Measurements from ENCODE around the gene MAP7D2.

Gene MAP7D2

GRCh38 chrX:20091499-20091898 lies 25.2 kb downstream of the MAP7D2 start:
- Histone ChIP-seq H3K4me3 (ENCODE audit: severe bottlenecking) (no peak overlapping the region), H3K27ac (ENCODE audit: poor library complexity, severe bottlenecking) (peak overlapping the region; percentile 15), H3K27me3 (ENCODE audit: insufficient read depth, poor library complexity, severe bottlenecking) (no peaks in the 10 kb centered on the region), H3K9me3 (ENCODE audit: severe bottlenecking) (no peaks in the 10 kb centered on the region), H3K4me1 (ENCODE audit: insufficient read depth, poor library complexity, severe bottlenecking) (no peaks in the 10 kb centered on the region), H3K36me3 (ENCODE audit: low read depth) (no peaks in the 10 kb centered on the region)
- peak; percentile 51; the same call in 2 of the 3 replicates for ATAC-seq (ENCODE audit: low read depth)
- DNase-seq (ENCODE audit: low spot score): no peak
- TF ChIP-seq CTCF (IDR thresholded peaks at IDR 0.05; ENCODE audit: poor library complexity, severe bottlenecking): no peak

GRCh38 chrX:20089845-20090244 lies 26.9 kb downstream of the MAP7D2 start:
- no peak for TF ChIP-seq CTCF (IDR thresholded peaks at IDR 0.05; ENCODE audit: poor library complexity, severe bottlenecking)
- Histone ChIP-seq H3K4me1 (ENCODE audit: insufficient read depth, poor library complexity, severe bottlenecking) (no peaks in the 10 kb centered on the region), H3K27me3 (ENCODE audit: insufficient read depth, poor library complexity, severe bottlenecking) (no peaks in the 10 kb centered on the region), H3K27ac (ENCODE audit: poor library complexity, severe bottlenecking) (no peak overlapping the region), H3K4me3 (ENCODE audit: severe bottlenecking) (no peak overlapping the region), H3K9me3 (ENCODE audit: severe bottlenecking) (no peaks in the 10 kb centered on the region), H3K36me3 (ENCODE audit: low read depth) (no peaks in the 10 kb centered on the region)
- ATAC-seq (ENCODE audit: low read depth): no peak
- DNase-seq (ENCODE audit: low spot score): no peak

GRCh38 chrX:20080277-20080676 lies 36.4 kb downstream of the MAP7D2 start:
- Histone ChIP-seq H3K9me3 (ENCODE audit: severe bottlenecking) (no peaks in the 10 kb centered on the region), H3K4me3 (ENCODE audit: severe bottlenecking) (no peak overlapping the region), H3K27ac (ENCODE audit: poor library complexity, severe bottlenecking) (no peak overlapping the region), H3K4me1 (ENCODE audit: insufficient read depth, poor library complexity, severe bottlenecking) (no peaks in the 10 kb centered on the region), H3K27me3 (ENCODE audit: insufficient read depth, poor library complexity, severe bottlenecking) (no peaks in the 10 kb centered on the region), H3K36me3 (ENCODE audit: low read depth) (no peaks in the 10 kb centered on the region)
- no peak for DNase-seq (ENCODE audit: low spot score)
- ATAC-seq (ENCODE audit: low read depth): no peak
- no peak for TF ChIP-seq CTCF (IDR thresholded peaks at IDR 0.05; ENCODE audit: poor library complexity, severe bottlenecking)

- Histone ChIP-seq H3K36me3 (ENCODE audit: low read depth) (no peaks in the 10 kb centered on the region), H3K27ac (ENCODE audit: poor library complexity, severe bottlenecking) (no peak overlapping the region), H3K9me3 (ENCODE audit: severe bottlenecking) (no peaks in the 10 kb centered on the region), H3K4me3 (ENCODE audit: severe bottlenecking) (no peak overlapping the region), H3K27me3 (ENCODE audit: insufficient read depth, poor library complexity, severe bottlenecking) (no peaks in the 10 kb centered on the region), H3K4me1 (ENCODE audit: insufficient read depth, poor library complexity, severe bottlenecking) (peaks cover 9% of the 10 kb centered on the region)
- ATAC-seq (ENCODE audit: low read depth): no peak
- TF ChIP-seq CTCF (IDR thresholded peaks at IDR 0.05; ENCODE audit: poor library complexity, severe bottlenecking): no peak
- no peak for DNase-seq (ENCODE audit: low spot score)
Observed at GRCh38 chrX:20071511-20072079, 45.1 kb downstream of the MAP7D2 start.

- peak; percentile 92 for ATAC-seq (ENCODE audit: low read depth)
- Histone ChIP-seq H3K9me3 (ENCODE audit: severe bottlenecking) (no peaks in the 10 kb centered on the region), H3K27me3 (ENCODE audit: insufficient read depth, poor library complexity, severe bottlenecking) (no peaks in the 10 kb centered on the region), H3K27ac (ENCODE audit: poor library complexity, severe bottlenecking) (peak overlapping the region; percentile 58), H3K4me3 (ENCODE audit: severe bottlenecking) (no peak overlapping the region), H3K4me1 (ENCODE audit: insufficient read depth, poor library complexity, severe bottlenecking) (peaks cover 9% of the 10 kb centered on the region), H3K36me3 (ENCODE audit: low read depth) (no peaks in the 10 kb centered on the region)
- TF ChIP-seq CTCF (IDR thresholded peaks at IDR 0.05; ENCODE audit: poor library complexity, severe bottlenecking): no peak
- DNase-seq (ENCODE audit: low spot score): peak; percentile 58
Observed at GRCh38 chrX:20067709-20068561, 48.8 kb downstream of the MAP7D2 start.

Data from RWPE2 (cell line).